Astrocyte (in vitro differentiated cells and primary cell): Measurements from ENCODE around the gene SLC26A6.

Source experiments
- CTCF ChIP-seq: IDR thresholded peaks from 2 replicates; pipeline ENCODE4 v1.5.1; 2011; ENCODE audit warnings: low read depth, mild to moderate bottlenecking, inconsistent platforms, low read length, moderate library complexity; ENCODE audit not compliant: insufficient read depth
- EZH2 ChIP-seq: IDR thresholded peaks from 2 replicates; pipeline ENCODE4 v1.6.1; 2012; ENCODE audit warnings: mild to moderate bottlenecking, low read length, inconsistent platforms; ENCODE audit not compliant: insufficient read depth

GRCh38 chr3:48684480-48685143, 49.4 kb upstream of the SLC26A6 start:
- no peak for TF ChIP-seq CTCF
- TF ChIP-seq EZH2 = no peak
